ENCODE results near the gene MIEN1.

The MIEN1 gene

DNA sequence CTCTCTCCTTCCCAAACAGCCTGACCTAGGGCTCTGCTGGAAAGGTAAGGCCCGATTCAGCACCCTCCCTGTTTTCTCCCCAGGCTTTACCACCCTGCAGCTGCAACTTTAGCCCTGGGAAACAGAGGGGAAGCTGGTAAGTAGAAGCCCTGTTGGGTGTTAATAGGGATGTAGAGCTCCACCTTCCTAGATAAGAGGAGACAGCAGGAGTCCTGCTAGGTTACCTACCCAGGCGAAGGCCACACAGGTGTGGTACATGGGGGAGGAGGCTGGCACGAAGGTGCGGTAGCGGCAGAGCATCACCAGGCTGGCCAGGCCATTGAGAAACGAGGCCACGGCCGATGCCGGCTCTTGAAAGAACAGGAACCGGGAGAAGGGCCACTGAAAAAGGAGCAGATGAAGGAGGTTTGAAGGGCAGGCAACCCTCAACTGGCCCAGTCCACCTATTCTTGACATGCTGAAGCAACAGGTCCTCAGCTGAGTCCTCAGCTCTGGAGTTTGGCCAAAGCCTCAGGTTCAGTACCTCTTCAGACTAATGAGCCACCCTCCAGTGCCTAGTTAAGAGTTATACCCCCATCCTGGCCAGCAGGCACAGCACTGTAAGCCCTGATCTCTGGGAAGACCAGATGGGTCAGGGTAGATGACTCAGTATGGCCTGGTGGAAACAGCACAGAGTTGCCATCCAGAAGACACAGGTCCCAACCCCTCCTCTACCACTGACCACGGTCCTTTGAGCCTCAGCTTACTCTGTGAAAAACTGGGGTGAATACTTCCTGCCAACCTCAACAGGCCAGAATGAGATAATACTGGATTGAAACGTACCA, 45.8 kb downstream of the MIEN1 start:
- Histone ChIP-seq H3K27me3 (ENCODE audit: low read depth, low read length) (no peaks in the 10 kb centered on the region), H3K9me3 (ENCODE audit: insufficient read depth, low read length) (no peaks in the 10 kb centered on the region), H4K20me1 (ENCODE audit: insufficient read depth, low read length) (no peaks in the 10 kb centered on the region), H2AFZ (ENCODE audit: low read depth, low read length) (no peak overlapping the region), H3K4me2 (ENCODE audit: low read length) (no peak overlapping the region), H3K4me1 (ENCODE audit: low read length) (peaks cover 20% of the 10 kb centered on the region), H3K4me3 (ENCODE audit: low read length) (no peak overlapping the region), H3K79me2 (ENCODE audit: low read length) (no peaks in the 10 kb centered on the region; the same call in 1 of the 2 replicates), H3K9ac (ENCODE audit: low read length) (no peak overlapping the region), H3K36me3 (replicated peaks; ENCODE audit: low read depth, low read length) (no peaks in the 10 kb centered on the region), H3K27ac (ENCODE audit: low read length) (no peak overlapping the region)
- TF ChIP-seq, protein P1, sequence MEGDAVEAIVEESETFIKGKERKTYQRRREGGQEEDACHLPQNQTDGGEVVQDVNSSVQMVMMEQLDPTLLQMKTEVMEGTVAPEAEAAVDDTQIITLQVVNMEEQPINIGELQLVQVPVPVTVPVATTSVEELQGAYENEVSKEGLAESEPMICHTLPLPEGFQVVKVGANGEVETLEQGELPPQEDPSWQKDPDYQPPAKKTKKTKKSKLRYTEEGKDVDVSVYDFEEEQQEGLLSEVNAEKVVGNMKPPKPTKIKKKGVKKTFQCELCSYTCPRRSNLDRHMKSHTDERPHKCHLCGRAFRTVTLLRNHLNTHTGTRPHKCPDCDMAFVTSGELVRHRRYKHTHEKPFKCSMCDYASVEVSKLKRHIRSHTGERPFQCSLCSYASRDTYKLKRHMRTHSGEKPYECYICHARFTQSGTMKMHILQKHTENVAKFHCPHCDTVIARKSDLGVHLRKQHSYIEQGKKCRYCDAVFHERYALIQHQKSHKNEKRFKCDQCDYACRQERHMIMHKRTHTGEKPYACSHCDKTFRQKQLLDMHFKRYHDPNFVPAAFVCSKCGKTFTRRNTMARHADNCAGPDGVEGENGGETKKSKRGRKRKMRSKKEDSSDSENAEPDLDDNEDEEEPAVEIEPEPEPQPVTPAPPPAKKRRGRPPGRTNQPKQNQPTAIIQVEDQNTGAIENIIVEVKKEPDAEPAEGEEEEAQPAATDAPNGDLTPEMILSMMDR (IDR thresholded peaks at IDR 0.05; ENCODE audit: low read depth, low read length), result no peak
- TF ChIP-seq EZH2phosphoT487 (IDR thresholded peaks at IDR 0.05; ENCODE audit: low read depth), result no peak

DNA sequence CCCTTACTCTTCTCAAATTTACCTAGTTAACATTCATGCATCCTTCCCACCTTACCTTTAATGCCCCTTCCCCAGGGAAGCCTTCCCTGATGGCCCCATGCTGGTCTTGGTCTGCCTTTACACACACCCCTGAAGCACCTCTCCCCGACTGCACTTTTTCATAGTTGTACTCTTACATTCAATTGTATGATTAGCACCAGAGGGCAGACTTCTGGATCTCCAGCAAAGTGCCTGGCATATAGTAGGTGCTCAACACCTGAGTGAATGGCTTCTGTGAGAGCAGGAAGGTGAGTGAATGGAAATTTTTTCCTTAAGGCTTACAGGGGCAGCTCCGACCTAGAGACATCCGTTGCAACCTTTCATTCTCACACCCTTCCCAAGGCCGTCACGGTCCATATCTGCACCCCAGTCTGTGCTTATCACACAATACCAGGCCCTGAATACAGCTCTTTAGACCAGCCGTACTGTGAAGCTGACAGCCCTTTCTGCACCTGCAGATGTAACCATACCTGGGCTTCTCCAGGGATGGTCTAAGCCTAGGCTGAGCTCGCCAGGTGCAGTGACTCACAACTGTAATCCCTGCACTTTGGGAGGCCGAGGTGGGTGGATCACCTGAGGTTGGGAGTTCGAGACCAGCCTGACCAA, 46.9 kb downstream of the MIEN1 start:
- Histone ChIP-seq H3K9me3 (ENCODE audit: insufficient read depth, low read length) (no peaks in the 10 kb centered on the region), H2AFZ (ENCODE audit: low read depth, low read length) (no peak overlapping the region), H3K4me2 (ENCODE audit: low read length) (no peak overlapping the region), H4K20me1 (ENCODE audit: insufficient read depth, low read length) (no peaks in the 10 kb centered on the region), H3K4me1 (ENCODE audit: low read length) (peaks cover 11% of the 10 kb centered on the region), H3K79me2 (ENCODE audit: low read length) (no peaks in the 10 kb centered on the region), H3K4me3 (ENCODE audit: low read length) (no peak overlapping the region), H3K36me3 (replicated peaks; ENCODE audit: low read depth, low read length) (no peaks in the 10 kb centered on the region), H3K9ac (ENCODE audit: low read length) (no peak overlapping the region), H3K27me3 (ENCODE audit: low read depth, low read length) (no peaks in the 10 kb centered on the region), H3K27ac (ENCODE audit: low read length) (no peak overlapping the region)
- TF ChIP-seq, protein P1 (IDR thresholded peaks at IDR 0.05; ENCODE audit: low read depth, low read length), result no peak
- TF ChIP-seq EZH2phosphoT487 (IDR thresholded peaks at IDR 0.05; ENCODE audit: low read depth), result no peak

DNA sequence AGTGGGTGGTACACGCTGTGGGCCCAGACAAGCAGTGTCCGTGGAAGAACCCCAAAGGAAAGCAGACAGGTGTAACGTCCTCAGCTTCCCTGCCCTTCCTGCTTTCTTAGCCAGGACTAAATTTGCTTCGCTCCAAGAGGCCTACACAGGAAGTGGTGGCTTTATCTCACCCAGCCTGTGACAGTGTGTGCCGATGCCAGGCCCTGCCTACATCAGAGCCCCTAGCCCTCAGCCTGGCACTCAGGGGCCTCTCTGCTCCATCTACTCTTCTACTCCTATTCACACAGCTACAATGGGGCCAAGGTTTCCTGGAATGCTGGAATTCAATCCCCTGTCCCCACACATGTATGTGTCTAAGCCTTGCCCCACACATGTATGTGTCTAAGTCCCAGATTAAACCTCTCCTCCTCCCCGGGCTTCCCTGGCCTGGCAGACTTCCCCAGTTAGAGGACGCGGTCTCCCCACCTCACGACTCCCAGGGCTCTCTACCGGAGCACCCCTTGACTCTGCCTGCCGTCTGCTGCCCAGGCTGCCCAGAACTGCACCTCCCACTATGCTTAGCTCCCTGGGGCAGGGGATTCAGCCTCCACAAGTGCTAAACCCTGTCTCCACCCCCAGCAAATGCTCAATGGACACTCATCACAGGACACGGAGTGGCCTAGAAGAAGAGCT, 50.7 kb downstream of the MIEN1 start:
- Histone ChIP-seq H3K79me2 (ENCODE audit: low read length) (no peaks in the 10 kb centered on the region), H3K4me1 (ENCODE audit: low read length) (peaks cover 5% of the 10 kb centered on the region), H3K36me3 (replicated peaks; ENCODE audit: low read depth, low read length) (no peaks in the 10 kb centered on the region), H3K9ac (ENCODE audit: low read length) (no peak overlapping the region), H3K27me3 (ENCODE audit: low read depth, low read length) (no peaks in the 10 kb centered on the region), H3K9me3 (ENCODE audit: insufficient read depth, low read length) (no peaks in the 10 kb centered on the region), H3K4me2 (ENCODE audit: low read length) (no peak overlapping the region), H3K27ac (ENCODE audit: low read length) (no peak overlapping the region), H2AFZ (ENCODE audit: low read depth, low read length) (no peak overlapping the region), H3K4me3 (ENCODE audit: low read length) (no peak overlapping the region), H4K20me1 (ENCODE audit: insufficient read depth, low read length) (no peaks in the 10 kb centered on the region)
- no peak for TF ChIP-seq EZH2phosphoT487 (IDR thresholded peaks at IDR 0.05; ENCODE audit: low read depth)
- TF ChIP-seq, protein P1 (IDR thresholded peaks at IDR 0.05; ENCODE audit: low read depth, low read length), result no peak

Data from OCI-LY3 (cell line).